GM12878 (cell line): ENCODE results near the gene CARS2. TPM values are rescaled to one million over a fixed set of nuclear protein-coding genes. Genes with fewer than 3 reads are reported as not detected.

Experiments
- ATAC-seq: fragments of 200-7000 bp; cut with Tn5 transposase; 3 replicates; pipeline ENCODE4 v1.9.1; 2020; ENCODE audit warnings: mild to moderate bottlenecking, moderate library complexity
- BruUV-seq: library from RNA; stranded (reverse); fragments of 400-500 nt; replicated peaks from 2 replicates; lab custom pipeline; 2021; lab: Mats Ljungman, UMichigan
- CTCF ChIA-PET: fragments of 300-600 bp; sonication (Branson Sonifier 250); formaldehyde crosslinking; extraction: SDS; loops from one replicate; lab custom pipeline; 2021; ENCODE audit warnings: inconsistent platforms; lab: Yijun Ruan, JAX
- POLR2A ChIA-PET: fragments of 350-600 bp; formaldehyde crosslinking; extraction: SDS; loops from one replicate; lab custom pipeline; 2021; ENCODE audit warnings: inconsistent platforms; lab: Charles Lee
- RAD21 ChIA-PET: fragments of 300-600 bp; sonication (Branson Sonifier 250); formaldehyde crosslinking; loops from one replicate; lab custom pipeline; 2023; ENCODE audit warnings: antibody characterized with exemption; ENCODE audit not compliant: unreplicated experiment; lab: Charles Lee
- SMC1A ChIA-PET: fragments of 300-600 bp; sonication (Branson Sonifier 250); formaldehyde crosslinking; loops from one replicate; lab custom pipeline; 2023; ENCODE audit not compliant: unreplicated experiment, uncharacterized antibody; lab: Charles Lee
- DNase-seq: peaks from one replicate; pipeline ENCODE4 v3.0.0-alpha.2; 2011; ENCODE audit warnings: low read depth, low spot score
- FAIRE-seq: peaks from 3 replicates; lab custom pipeline; 2011; peaks lifted over from hg19 to GRCh38; lab: Jason Lieb, UNC
- H2AFZ ChIP-seq: 2 replicates; pipeline ENCODE4 v1.6.0; 2011; ENCODE audit warnings: low read depth, low read length, control low read depth; ENCODE audit not compliant: control insufficient read depth
- H3K27ac ChIP-seq: 2 replicates; pipeline ENCODE4 v1.5.1; 2011; ENCODE audit warnings: control low read depth; ENCODE audit not compliant: control insufficient read depth, insufficient read depth
- H3K27me3 ChIP-seq, 2 experiments: replicated peaks in 1 of 2; 2 replicates each; pipeline versions ENCODE4 v1.6.0 to v1.6.1; 2011; ENCODE audit warnings: low read length in 1 of 2; ENCODE audit not compliant: control insufficient read depth in 2 of 2, insufficient read depth in 2 of 2
- H3K36me3 ChIP-seq, 2 experiments: 2 replicates each; pipeline ENCODE4 v1.5.1; 2011; ENCODE audit warnings: low read length in 1 of 2; ENCODE audit not compliant: control insufficient read depth in 2 of 2, insufficient read depth in 2 of 2
- H3K4me1 ChIP-seq: 2 replicates; pipeline ENCODE4 v1.6.1; 2011; ENCODE audit warnings: mild to moderate bottlenecking, low read length, moderate library complexity, mixed read lengths; ENCODE audit not compliant: control insufficient read depth, insufficient read depth
- H3K4me2 ChIP-seq: 2 replicates; pipeline ENCODE4 v1.6.0; 2011; ENCODE audit warnings: control low read depth; ENCODE audit not compliant: control insufficient read depth, insufficient read depth
- H3K4me3 ChIP-seq: fragments of 200-600 bp; sonication (generic); 2 replicates; pipeline ENCODE4 v1.5.1; 2016
- H3K79me2 ChIP-seq: 2 replicates; pipeline ENCODE4 v1.6.0; 2011; ENCODE audit warnings: low read length; ENCODE audit not compliant: control insufficient read depth, insufficient read depth
- H3K9ac ChIP-seq: 2 replicates; pipeline ENCODE4 v1.8.0; 2011; ENCODE audit warnings: low read length, control low read depth, mixed read lengths; ENCODE audit not compliant: control insufficient read depth, insufficient read depth
- H3K9me3 ChIP-seq: replicated peaks from 3 replicates; pipeline ENCODE4 v1.5.1; 2011; ENCODE audit warnings: mild to moderate bottlenecking, low read length; ENCODE audit not compliant: control insufficient read depth, insufficient read depth
- H4K20me1 ChIP-seq: 2 replicates; pipeline ENCODE4 v1.6.0; 2011; ENCODE audit not compliant: control insufficient read depth, insufficient read depth
- ELK1 ChIP-seq: IDR thresholded peaks from 2 replicates; pipeline ENCODE4 v1.6.1; 2012; ENCODE audit warnings: low read depth, low read length, improper control_type of control experiment
- EZH2 ChIP-seq: IDR thresholded peaks from 2 replicates; pipeline ENCODE4 v1.6.1; 2012; ENCODE audit warnings: low read depth, mild to moderate bottlenecking, control low read depth, inconsistent platforms, low read length, borderline replicate concordance; ENCODE audit not compliant: control insufficient read depth
- IKZF1 ChIP-seq: fragments of 450-650 bp; conservative IDR thresholded peaks from 2 replicates; pipeline ENCODE4 v1.6.1; 2017; ENCODE audit warnings: antibody characterized with exemption, mild to moderate bottlenecking
- MEF2B ChIP-seq: fragments of 450-650 bp; IDR thresholded peaks from 2 replicates; pipeline ENCODE4 v1.6.1; 2018; ENCODE audit warnings: mild to moderate bottlenecking, moderate library complexity; ENCODE audit not compliant: partially characterized antibody, poor library complexity, severe bottlenecking
- NFIC ChIP-seq: IDR thresholded peaks from 2 replicates; pipeline ENCODE4 v1.6.1; 2012; ENCODE audit warnings: low read depth, mild to moderate bottlenecking, inconsistent platforms, low read length, moderate library complexity
- NFYA ChIP-seq: IDR thresholded peaks from 2 replicates; pipeline ENCODE4 v1.6.1; 2011; ENCODE audit warnings: low read depth, mild to moderate bottlenecking, low read length, improper control_type of control experiment, borderline replicate concordance
- NR2C1 ChIP-seq: fragments of 450-650 bp; IDR thresholded peaks from 2 replicates; pipeline ENCODE4 v1.6.1; 2017; ENCODE audit warnings: antibody characterized with exemption, mild to moderate bottlenecking, moderate library complexity
- NRF1 ChIP-seq: conservative IDR thresholded peaks from 2 replicates; pipeline ENCODE4 v1.6.1; 2011; ENCODE audit warnings: mild to moderate bottlenecking, low read depth, low read length, improper control_type of control experiment
- WRNIP1 ChIP-seq: IDR thresholded peaks from 2 replicates; pipeline ENCODE4 v1.6.1; 2011; ENCODE audit warnings: low read depth, low read length, improper control_type of control experiment, borderline replicate concordance
- ZBTB11 ChIP-seq: fragments of 450-650 bp; formaldehyde crosslinking; IDR thresholded peaks from 2 replicates; pipeline ENCODE4 v1.5.0; 2022; ENCODE audit warnings: mild to moderate bottlenecking, missing genetic modification characterization
- ZNF622 ChIP-seq: fragments of 450-650 bp; IDR thresholded peaks from 2 replicates; pipeline ENCODE4 v1.6.1; 2017; ENCODE audit warnings: mild to moderate bottlenecking, inconsistent platforms
- WGBS: methylation state at CpG from one replicate; pipeline ENCODE4 v1.1.6; 2016; ENCODE audit warnings: low lambda C conversion rate; ENCODE audit not compliant: insufficient replicate concordance, insufficient coverage; ENCODE audit errors: missing lambda C conversion rate; 5-methylcytosine and 5-hydroxymethylcytosine counted together
- in situ Hi-C: fragments of 300-500 bp; cut with MboI; formaldehyde crosslinking; loops from 9 replicates; pipeline ENCODE4 v1.14.3; 2018; ENCODE audit warnings: mixed read lengths
- intact Hi-C: fragments of 100-400 bp; cut with micrococcal nuclease; formaldehyde crosslinking; loops from one replicate; pipeline ENCODE4 v1.14.2; 2022; ENCODE audit not compliant: unreplicated experiment
- polyA plus RNA-seq, 11 experiments: library from polyadenylated mRNA; depleted of rRNA in 4 of 11; unstranded in 6 of 11; stranded (reverse) in 5 of 11; fragments of >200 nt; fragmentation: Nextera tagmentation in 4 of 11; fragmentation: Illumina TruSeq in 1 of 11; extraction: Ambion mirVana in 4 of 11; extraction: Trizol in 1 of 11; gene quantifications; 1 replicate in 1 of 11; 2 replicates in 10 of 11; pipeline versions ENCODE4 v1.2.1 to v1.2.3, GENCODE V29; 2011 to 2016; ENCODE audit warnings: inconsistent platforms in 2 of 11, missing spikeins in 2 of 11, low read depth in 1 of 11
- total RNA-seq, 4 experiments: library from RNA; depleted of rRNA in 3 of 4; stranded (reverse); fragments of >200 nt in 3 of 4; fragmentation: Illumina TruSeq in 1 of 4; extraction: Trizol in 1 of 4; gene quantifications; 2 replicates each; pipeline versions ENCODE4 v1.2.1 to v1.2.3, GENCODE V29; 2013 to 2021
- TF ChIP-seq, protein P1 (sequence below): fragments of 450-650 bp; IDR thresholded peaks from 2 replicates; pipeline ENCODE4 v1.6.1; 2018; ENCODE audit warnings: borderline replicate concordance, mild to moderate bottlenecking; ENCODE audit not compliant: partially characterized antibody

CARS2 gene
- total and polyA plus RNA-seq, 10 of the 15 experiments (the other 5 are each of a cell fraction or from before 2014, with no cell fraction given) = 4.2 to 101 (median 61.5) TPM

DNA sequence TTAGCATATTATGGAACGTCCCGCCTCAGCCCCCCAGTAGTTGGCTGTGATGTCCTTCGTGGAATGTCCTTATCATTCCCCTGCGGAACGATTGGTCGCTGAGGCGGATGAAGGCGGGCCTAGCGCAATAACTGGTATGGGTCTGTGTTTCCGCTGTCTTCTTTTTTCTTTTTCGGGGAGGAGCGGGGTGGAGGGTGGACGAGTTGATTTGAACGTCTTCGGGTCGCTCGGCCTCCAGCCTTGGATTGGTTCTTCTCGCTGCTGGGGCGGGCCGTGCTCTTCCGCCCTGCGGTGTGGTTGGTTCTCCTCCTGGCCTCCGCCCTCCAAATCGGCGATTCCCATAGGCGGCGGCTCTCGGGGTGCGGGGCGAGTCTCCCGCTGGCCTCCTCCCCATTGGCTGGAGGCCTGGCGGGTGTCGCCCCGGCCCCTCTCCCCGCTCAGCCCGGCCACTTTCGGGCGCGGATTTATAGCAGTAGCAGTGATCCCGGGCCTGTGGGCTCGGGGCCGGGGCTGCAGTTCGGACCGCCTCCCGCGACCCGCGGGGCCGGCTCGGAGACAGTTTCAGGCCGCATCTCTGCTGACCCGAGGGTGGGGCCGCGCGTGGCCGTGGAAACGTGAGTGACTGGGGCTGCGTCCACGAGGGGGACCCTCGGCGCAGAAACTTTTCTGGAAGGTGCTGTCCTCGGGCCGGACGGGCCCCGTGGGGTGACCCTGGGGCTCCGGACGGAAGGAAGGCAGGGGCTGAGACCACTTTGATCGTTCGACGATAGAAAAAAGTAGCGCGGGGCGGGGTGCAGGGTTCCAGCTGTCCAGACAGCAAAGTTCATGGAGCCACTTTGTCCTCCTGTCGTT is 9.7 kb upstream of the CARS2 start:
- Histone ChIP-seq H3K4me2 (peak overlapping the region; percentile 83; the same call in 1 of the 2 replicates), H2AFZ (peak overlapping the region; percentile 59), H3K4me1 (peaks cover 5% of the 10 kb centered on the region), H4K20me1 (no peaks in the 10 kb centered on the region; the same call in 1 of the 2 replicates), H3K9ac (peak overlapping the region; percentile 97), H3K27ac (peak overlapping the region; percentile 91), H3K4me3 (peak overlapping the region; percentile 95), H3K27me3 (no peaks in the 10 kb centered on the region), H3K9me3 (no peaks in the 10 kb centered on the region; the same call in 2 of the 3 replicates), H3K36me3 (peaks cover 7 to 10% of the 10 kb centered on the region in 2 experiments; a peak in 3 of 4 replicates), H3K79me2 (peaks cover 54% of the 10 kb centered on the region)
- DNase-seq = peak; percentile 99
- ChIA-PET SMC1A (interaction anchor here (0.6 to 3.6 kb wide), 13 partner anchors 12 to 260 kb away, joined by 3 to 21 read pairs (median 4); no protein-coding TSS in a partner anchor), CTCF (interaction anchor here (0.7 to 3.4 kb wide), 11 partner anchors 8 to 272 kb away, joined by 3 to 23 read pairs (median 4); partner anchors contain the start of gene RAB20), RAD21 (interaction anchor here (1.0 to 1.5 kb wide), 9 partner anchors 10 to 1801 kb away, joined by 3 to 6 read pairs (median 3); partner anchors contain the start of gene CARS2), POLR2A (interaction anchor here (0.6 to 3.0 kb wide), 21 partner anchors 10 to 269 kb away, joined by 3 to 25 read pairs (median 5); partner anchors contain the start of genes ANKRD10, CARS2 and NAXD)
- TSS peak; percentile 57 for BruUV-seq
- in situ Hi-C loops = no loop called here
- under 1% methylated on average over 74 of the region's 74 CpGs for WGBS
- peak; percentile 98 for FAIRE-seq
- intact Hi-C loops = loop anchor here (1.0 to 10.0 kb wide), 4 partner anchors 39 to 591 kb away; partner anchors contain the start of gene NAXD
- peak; percentile 74 for ATAC-seq
- no peak; the same call in 1 of the 2 replicates for TF ChIP-seq WRNIP1
- TF ChIP-seq NRF1 = no peak
- TF ChIP-seq, protein P1, sequence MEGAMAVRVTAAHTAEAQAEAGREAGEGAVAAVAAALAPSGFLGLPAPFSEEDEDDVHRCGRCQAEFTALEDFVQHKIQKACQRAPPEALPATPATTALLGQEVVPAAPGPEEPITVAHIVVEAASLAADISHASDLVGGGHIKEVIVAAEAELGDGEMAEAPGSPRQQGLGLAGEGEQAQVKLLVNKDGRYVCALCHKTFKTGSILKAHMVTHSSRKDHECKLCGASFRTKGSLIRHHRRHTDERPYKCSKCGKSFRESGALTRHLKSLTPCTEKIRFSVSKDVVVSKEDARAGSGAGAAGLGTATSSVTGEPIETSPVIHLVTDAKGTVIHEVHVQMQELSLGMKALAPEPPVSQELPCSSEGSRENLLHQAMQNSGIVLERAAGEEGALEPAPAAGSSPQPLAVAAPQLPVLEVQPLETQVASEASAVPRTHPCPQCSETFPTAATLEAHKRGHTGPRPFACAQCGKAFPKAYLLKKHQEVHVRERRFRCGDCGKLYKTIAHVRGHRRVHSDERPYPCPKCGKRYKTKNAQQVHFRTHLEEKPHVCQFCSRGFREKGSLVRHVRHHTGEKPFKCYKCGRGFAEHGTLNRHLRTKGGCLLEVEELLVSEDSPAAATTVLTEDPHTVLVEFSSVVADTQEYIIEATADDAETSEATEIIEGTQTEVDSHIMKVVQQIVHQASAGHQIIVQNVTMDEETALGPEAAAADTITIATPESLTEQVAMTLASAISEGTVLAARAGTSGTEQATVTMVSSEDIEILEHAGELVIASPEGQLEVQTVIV = peak; percentile 69
- peak; percentile 39 for TF ChIP-seq IKZF1
- no peak for TF ChIP-seq ELK1
- no peak for TF ChIP-seq NR2C1
- no peak for TF ChIP-seq NFIC
- TF ChIP-seq ZNF622 = no peak
- no peak for TF ChIP-seq EZH2
- TF ChIP-seq NFYA = peak; percentile 76
- no peak for TF ChIP-seq ZBTB11 (CRISPR knock-in tag)
- TF ChIP-seq MEF2B = no peak
